ENCODE data around the gene ADAP1. TPM values are rescaled to one million over a fixed set of nuclear protein-coding genes. Genes with fewer than 3 reads are reported as not detected.

ADAP1 gene
- total and polyA plus RNA-seq, 9 donors = 0.52 to 16.4 (median 3.5) TPM

- Histone ChIP-seq H3K36me3 (no peaks in the 10 kb centered on the region), H3K27ac (no peak overlapping the region), H3K4me3 (no peak overlapping the region), H3K27me3 (no peaks in the 10 kb centered on the region), H3K4me1 (ENCODE audit: insufficient read depth) (no peaks in the 10 kb centered on the region), H3K9me3 (no peaks in the 10 kb centered on the region)
- 83 to 86% (median 83%) methylated on average over 43 of the region's 43 CpGs for WGBS, 3 donors
- no peak for DNase-seq
- TF ChIP-seq EP300 (IDR thresholded peaks at IDR 0.05) (no peak), POLR2A (IDR thresholded peaks at IDR 0.05) (no peak), CTCF (IDR thresholded peaks at IDR 0.05) (no peak)
- intact Hi-C loops (cut with DNase I) = loop anchor here in 1 of 4 donors (10.0 kb wide), 1 partner anchor 149 kb away; no protein-coding TSS in a partner anchor
Measured at GRCh38 chr7:915291-916218, 38.9 kb downstream of the ADAP1 start.

GRCh38 chr7:914521-915194 lies 39.8 kb downstream of the ADAP1 start:
- no peaks in the 10 kb centered on the region for H3K27me3 ChIP-seq
- intact Hi-C loops (cut with DNase I) = loop anchor here in 1 of 4 donors (10.0 kb wide), 1 partner anchor 150 kb away; no protein-coding TSS in a partner anchor
- H3K27ac ChIP-seq = no peak overlapping the region
- H3K36me3 ChIP-seq = no peaks in the 10 kb centered on the region
- WGBS, 3 donors = 87 to 93% (median 90%) methylated on average over 14 to 16 of the region's 16 CpGs
- H3K4me3 ChIP-seq = no peak overlapping the region
- DNase-seq = no peak
- no peaks in the 10 kb centered on the region for H3K9me3 ChIP-seq
- H3K4me1 ChIP-seq (ENCODE audit: insufficient read depth) = peaks cover 3% of the 10 kb centered on the region
- TF ChIP-seq CTCF (IDR thresholded peaks at IDR 0.05) (no peak), EP300 (IDR thresholded peaks at IDR 0.05) (no peak), POLR2A (IDR thresholded peaks at IDR 0.05) (no peak)

GRCh38 chr7:913736-914520 lies 40.6 kb downstream of the ADAP1 start:
- WGBS, 3 donors = 73 to 82% (median 74%) methylated on average over 30 to 31 of the region's 31 CpGs
- no peak for TF ChIP-seq EP300 (IDR thresholded peaks at IDR 0.05)
- TF ChIP-seq POLR2A (IDR thresholded peaks at IDR 0.05) = no peak
- no peak for TF ChIP-seq CTCF (IDR thresholded peaks at IDR 0.05)
- no peak for DNase-seq
- Histone ChIP-seq H3K36me3 (no peaks in the 10 kb centered on the region), H3K4me1 (ENCODE audit: insufficient read depth) (peaks cover 6% of the 10 kb centered on the region), H3K4me3 (no peak overlapping the region), H3K9me3 (no peaks in the 10 kb centered on the region), H3K27ac (no peak overlapping the region), H3K27me3 (no peaks in the 10 kb centered on the region)
- intact Hi-C loops (cut with DNase I) = loop anchor here in 1 of 4 donors (10.0 kb wide), 1 partner anchor 151 kb away; no protein-coding TSS in a partner anchor
